ENCODE results near the gene TRIM69.
A peak's percentile ranks its signal among the peaks of the same experiment; 100 is the strongest.

Gene TRIM69

GRCh38 chr15:44712346-44713005 is 23.9 kb upstream of the TRIM69 start:
- DNase-seq (ENCODE audit: low read depth): peak; percentile 87
- TF ChIP-seq CTCF (IDR thresholded peaks at IDR 0.05; ENCODE audit: insufficient read depth, low read depth, low read length, missing control alignments): no peak
- H3K4me3 ChIP-seq (ENCODE audit: low read depth, low read length): peak overlapping the region; percentile 94

DNA sequence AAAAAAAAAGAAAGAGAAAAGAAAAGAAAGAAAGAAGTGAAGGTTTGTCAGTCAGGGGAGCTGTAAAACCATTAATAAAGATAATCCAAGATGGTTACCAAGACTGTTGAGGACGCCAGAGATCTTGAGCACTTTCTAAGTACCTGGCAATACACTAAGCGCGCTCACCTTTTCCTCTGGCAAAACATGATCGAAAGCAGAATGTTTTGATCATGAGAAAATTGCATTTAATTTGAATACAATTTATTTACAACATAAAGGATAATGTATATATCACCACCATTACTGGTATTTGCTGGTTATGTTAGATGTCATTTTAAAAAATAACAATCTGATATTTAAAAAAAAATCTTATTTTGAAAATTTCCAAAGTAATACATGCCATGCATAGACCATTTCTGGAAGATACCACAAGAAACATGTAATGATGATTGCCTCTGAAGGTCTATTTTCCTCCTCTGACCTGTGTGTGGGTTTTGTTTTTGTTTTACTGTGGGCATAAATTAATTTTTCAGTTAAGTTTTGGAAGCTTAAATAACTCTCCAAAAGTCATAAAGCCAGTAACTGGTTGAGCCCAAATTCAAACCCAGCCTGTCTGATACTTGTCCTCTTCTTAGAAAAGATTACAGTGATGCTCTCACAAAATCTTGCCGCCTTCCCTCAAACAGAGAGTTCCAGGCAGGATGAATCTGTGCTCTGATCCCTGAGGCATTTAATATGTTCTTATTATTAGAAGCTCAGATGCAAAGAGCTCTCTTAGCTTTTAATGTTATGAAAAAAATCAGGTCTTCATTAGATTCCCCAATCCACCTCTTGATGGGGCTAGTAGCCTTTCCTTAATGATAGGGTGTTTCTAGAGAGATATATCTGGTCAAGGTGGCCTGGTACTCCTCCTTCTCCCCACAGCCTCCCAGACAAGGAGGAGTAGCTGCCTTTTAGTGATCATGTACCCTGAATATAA is 23.0 kb upstream of the TRIM69 start:
- TF ChIP-seq CTCF (IDR thresholded peaks at IDR 0.05; ENCODE audit: insufficient read depth, low read depth, low read length, missing control alignments): peak; percentile 27
- peak; percentile 44 for DNase-seq (ENCODE audit: low read depth)
- H3K4me3 ChIP-seq (ENCODE audit: low read depth, low read length): peak overlapping the region; percentile 94

GRCh38 chr15:44715142-44715796 is 21.1 kb upstream of the TRIM69 start:
- DNase-seq (ENCODE audit: low read depth): peak; percentile 45
- no peak for TF ChIP-seq CTCF (IDR thresholded peaks at IDR 0.05; ENCODE audit: insufficient read depth, low read depth, low read length, missing control alignments)

DNA sequence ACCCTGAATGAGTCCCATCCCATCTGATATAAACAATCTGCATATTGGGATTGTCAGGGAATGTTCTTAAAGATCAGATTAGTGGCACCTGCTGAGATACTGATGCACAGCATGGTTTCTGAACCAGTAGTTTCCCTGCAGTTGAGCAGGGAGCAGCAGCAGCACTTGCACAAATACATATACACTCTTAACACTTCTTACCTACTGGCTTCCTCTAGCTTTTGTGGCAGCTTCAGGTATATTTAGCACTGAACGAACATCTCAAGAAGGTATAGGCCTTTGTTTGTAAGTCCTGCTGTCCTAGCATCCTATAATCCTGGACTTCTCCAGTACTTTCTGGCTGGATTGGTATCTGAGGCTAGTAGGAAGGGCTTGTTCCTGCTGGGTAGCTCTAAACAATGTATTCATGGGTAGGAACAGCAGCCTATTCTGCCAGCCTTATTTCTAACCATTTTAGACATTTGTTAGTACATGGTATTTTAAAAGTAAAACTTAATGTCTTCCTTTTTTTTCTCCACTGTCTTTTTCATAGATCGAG is 20.5 kb upstream of the TRIM69 start:
- DNase-seq (ENCODE audit: low read depth): peak; percentile 21
- TF ChIP-seq CTCF (IDR thresholded peaks at IDR 0.05; ENCODE audit: insufficient read depth, low read depth, low read length, missing control alignments): no peak
- H3K4me3 ChIP-seq (ENCODE audit: low read depth, low read length): peak overlapping the region; percentile 94

More at GRCh38 chr15:44715142-44715796, 21.1 kb upstream of the TRIM69 start:
- H3K4me3 ChIP-seq (ENCODE audit: low read depth, low read length): peak overlapping the region; percentile 94

DNA sequence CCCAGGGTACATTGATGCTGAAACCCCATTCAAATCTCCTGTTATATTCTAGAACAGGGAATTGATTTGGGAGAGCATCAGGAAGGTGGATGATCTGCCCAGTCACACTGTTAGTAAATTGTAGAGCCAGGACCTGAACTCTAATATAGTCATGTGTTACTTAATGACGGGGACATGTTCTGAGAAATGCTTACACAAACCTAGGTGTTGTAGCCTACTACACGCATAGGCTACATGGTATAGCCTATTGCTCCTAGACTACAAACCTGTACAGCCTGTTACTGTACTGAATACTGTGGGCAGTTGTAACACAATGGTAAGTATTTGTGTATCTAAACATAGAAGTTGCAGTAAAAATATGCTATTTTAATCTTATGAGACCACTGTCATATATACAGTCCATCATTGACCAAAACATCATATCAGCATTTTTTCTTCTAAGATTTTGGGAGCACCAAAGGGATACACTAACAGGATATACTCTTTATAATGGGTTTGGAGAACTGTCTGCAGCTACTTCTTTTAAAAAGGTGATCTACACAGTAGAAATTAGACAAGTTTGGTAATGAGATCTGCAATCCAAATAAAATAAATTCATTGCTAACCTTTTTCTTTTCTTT is 19.2 kb upstream of the TRIM69 start:
- DNase-seq (ENCODE audit: low read depth): peak; percentile 11
- TF ChIP-seq CTCF (IDR thresholded peaks at IDR 0.05; ENCODE audit: insufficient read depth, low read depth, low read length, missing control alignments): no peak
- H3K4me3 ChIP-seq (ENCODE audit: low read depth, low read length): 0 out of 2 replicates have a peak overlapping the region, but pooled peaks have one; percentile 94

All from GM12865 (cell line).